Neural cell (in vitro differentiated cells): ENCODE results near the gene ASIC1.

Source experiments
- CTCF ChIP-seq: fragments of 450-650 bp; IDR thresholded peaks from 2 replicates; pipeline ENCODE4 v1.5.1; 2014; ENCODE audit warnings: antibody characterized with exemption, mild to moderate bottlenecking, moderate library complexity; ENCODE audit not compliant: poor library complexity, severe bottlenecking
- POLR2AphosphoS5 ChIP-seq: IDR thresholded peaks from 2 replicates; pipeline ENCODE4 v1.6.1; 2012
- TF ChIP-seq, protein P1 (sequence below): IDR thresholded peaks from 2 replicates; pipeline ENCODE4 v1.6.1; 2012; ENCODE audit warnings: borderline replicate concordance

GRCh38 chr12:50112456-50113218, 55.2 kb downstream of the ASIC1 start:
- TF ChIP-seq POLR2AphosphoS5, result no peak
- TF ChIP-seq CTCF, result no peak
- TF ChIP-seq, protein P1, sequence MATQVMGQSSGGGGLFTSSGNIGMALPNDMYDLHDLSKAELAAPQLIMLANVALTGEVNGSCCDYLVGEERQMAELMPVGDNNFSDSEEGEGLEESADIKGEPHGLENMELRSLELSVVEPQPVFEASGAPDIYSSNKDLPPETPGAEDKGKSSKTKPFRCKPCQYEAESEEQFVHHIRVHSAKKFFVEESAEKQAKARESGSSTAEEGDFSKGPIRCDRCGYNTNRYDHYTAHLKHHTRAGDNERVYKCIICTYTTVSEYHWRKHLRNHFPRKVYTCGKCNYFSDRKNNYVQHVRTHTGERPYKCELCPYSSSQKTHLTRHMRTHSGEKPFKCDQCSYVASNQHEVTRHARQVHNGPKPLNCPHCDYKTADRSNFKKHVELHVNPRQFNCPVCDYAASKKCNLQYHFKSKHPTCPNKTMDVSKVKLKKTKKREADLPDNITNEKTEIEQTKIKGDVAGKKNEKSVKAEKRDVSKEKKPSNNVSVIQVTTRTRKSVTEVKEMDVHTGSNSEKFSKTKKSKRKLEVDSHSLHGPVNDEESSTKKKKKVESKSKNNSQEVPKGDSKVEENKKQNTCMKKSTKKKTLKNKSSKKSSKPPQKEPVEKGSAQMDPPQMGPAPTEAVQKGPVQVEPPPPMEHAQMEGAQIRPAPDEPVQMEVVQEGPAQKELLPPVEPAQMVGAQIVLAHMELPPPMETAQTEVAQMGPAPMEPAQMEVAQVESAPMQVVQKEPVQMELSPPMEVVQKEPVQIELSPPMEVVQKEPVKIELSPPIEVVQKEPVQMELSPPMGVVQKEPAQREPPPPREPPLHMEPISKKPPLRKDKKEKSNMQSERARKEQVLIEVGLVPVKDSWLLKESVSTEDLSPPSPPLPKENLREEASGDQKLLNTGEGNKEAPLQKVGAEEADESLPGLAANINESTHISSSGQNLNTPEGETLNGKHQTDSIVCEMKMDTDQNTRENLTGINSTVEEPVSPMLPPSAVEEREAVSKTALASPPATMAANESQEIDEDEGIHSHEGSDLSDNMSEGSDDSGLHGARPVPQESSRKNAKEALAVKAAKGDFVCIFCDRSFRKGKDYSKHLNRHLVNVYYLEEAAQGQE, result no peak
